GM21381 (cell line): ENCODE measurements around the gene RRP12.

Experiments
- ATAC-seq: cut with Tn5 transposase; IDR thresholded peaks from one replicate; pipeline ENCODE4 v1.9.1; 2021; ENCODE audit warnings: mild to moderate bottlenecking, moderate library complexity; ENCODE audit not compliant: unreplicated experiment

The RRP12 gene

GRCh38 chr10:97336006-97336405, 65.1 kb downstream of the RRP12 start:
- ATAC-seq: no peak

GRCh38 chr10:97335188-97335619, 65.9 kb downstream of the RRP12 start:
- ATAC-seq: no peak

- peak; percentile 88 for ATAC-seq
Measured at GRCh38 chr10:97334370-97335175, 66.6 kb downstream of the RRP12 start, which contains the start of gene FRAT2. TSS of gene FRAT2 (minus strand) at chr10:97334729. CDS start at chr10:97334572, 157 bp downstream.

GRCh38 chr10:97333601-97334369, 67.4 kb downstream of the RRP12 start:
- ATAC-seq: peak; percentile 19

GRCh38 chr10:97333351-97333600, 67.9 kb downstream of the RRP12 start:
- ATAC-seq: no peak

- no peak for ATAC-seq
Measured at GRCh38 chr10:97332591-97333350, 68.4 kb downstream of the RRP12 start.

GRCh38 chr10:97331153-97331703, 69.9 kb downstream of the RRP12 start:
- ATAC-seq: no peak

GRCh38 chr10:97329766-97330165, 71.4 kb downstream of the RRP12 start:
- ATAC-seq: no peak

- ATAC-seq: no peak
Measured at GRCh38 chr10:97328646-97329453, 72.3 kb downstream of the RRP12 start.

- ATAC-seq: no peak
Measured at GRCh38 chr10:97327348-97328294, 73.5 kb downstream of the RRP12 start.

GRCh38 chr10:97325754-97326153, 75.4 kb downstream of the RRP12 start:
- no peak for ATAC-seq

- no peak for ATAC-seq
Measured at GRCh38 chr10:97323501-97323900, 77.6 kb downstream of the RRP12 start.

- no peak for ATAC-seq
Measured at GRCh38 chr10:97321804-97322190, 79.3 kb downstream of the RRP12 start.

- ATAC-seq: no peak
Measured at GRCh38 chr10:97321032-97321803, 79.9 kb downstream of the RRP12 start.

- ATAC-seq: no peak
Measured at GRCh38 chr10:97320480-97321031, 80.6 kb downstream of the RRP12 start.

GRCh38 chr10:97319671-97320479, 81.3 kb downstream of the RRP12 start:
- ATAC-seq: peak; percentile 42
